ENCODE results near the gene ISM2. TPM values are rescaled to one million over a fixed set of nuclear protein-coding genes. Genes with fewer than 3 reads are reported as not detected.
A peak's percentile ranks its signal among the peaks of the same experiment; 100 is the strongest.
"Not testable (repeated sequence)": the region's sequence is repeated elsewhere in the genome, so short reads cannot be mapped to it uniquely, and the experiment has no call there.

Gene ISM2
- total and polyA plus RNA-seq, 3 donors from 2014 or later = 4.4 to 28.7 (median 6.2) TPM

- Histone ChIP-seq H3K4me3 (no peak overlapping the region), H3K4me1 (peaks cover 24% of the 10 kb centered on the region), H3K27me3 (no peaks in the 10 kb centered on the region), H3K9me3 (no peaks in the 10 kb centered on the region), H3K27ac (peak overlapping the region; percentile 63 to 73), H3K36me3 (ENCODE audit: low read depth, missing control alignments) (no peaks in the 10 kb centered on the region)
- TF ChIP-seq POLR2A (IDR thresholded peaks at IDR 0.05) (no peak), CTCF (IDR thresholded peaks at IDR 0.05) (no peak)
- WGBS, 2 donors = 50 to 56% methylated on average over 5 of the region's 5 CpGs
- intact Hi-C loops (cut with DNase I; ENCODE audit: low total_unique reads) = loop anchor here (5.0 kb wide), 1 partner anchor 76 kb away; no protein-coding TSS in a partner anchor
- DNase-seq = no peak
Observed at GRCh38 chr14:77543240-77543551, 44.6 kb upstream of the ISM2 start.

GRCh38 chr14:77542421-77543239 is 44.0 kb upstream of the ISM2 start:
- Histone ChIP-seq H3K36me3 (ENCODE audit: low read depth, missing control alignments) (no peaks in the 10 kb centered on the region), H3K27ac (peak overlapping the region; percentile 63 to 73), H3K4me1 (peaks cover 24% of the 10 kb centered on the region), H3K4me3 (no peak overlapping the region), H3K9me3 (no peaks in the 10 kb centered on the region), H3K27me3 (no peaks in the 10 kb centered on the region)
- 41 to 48% methylated on average over 11 of the region's 11 CpGs for WGBS, 2 donors
- intact Hi-C loops (cut with DNase I; ENCODE audit: low total_unique reads) = loop anchor here (5.0 kb wide), 1 partner anchor 75 kb away; no protein-coding TSS in a partner anchor
- no peak for DNase-seq
- TF ChIP-seq CTCF (IDR thresholded peaks at IDR 0.05) (no peak), POLR2A (IDR thresholded peaks at IDR 0.05) (no peak)

GRCh38 chr14:77541905-77542304 is 43.3 kb upstream of the ISM2 start:
- H3K27ac ChIP-seq = peak overlapping the region; percentile 63 to 73
- DNase-seq = no peak
- H3K36me3 ChIP-seq (ENCODE audit: low read depth, missing control alignments) = no peaks in the 10 kb centered on the region
- H3K4me1 ChIP-seq = peaks cover 26% of the 10 kb centered on the region
- 74 to 83% methylated on average over 4 of the region's 4 CpGs for WGBS, 2 donors
- no peaks in the 10 kb centered on the region for H3K27me3 ChIP-seq
- no peak overlapping the region for H3K4me3 ChIP-seq
- intact Hi-C loops (cut with DNase I; ENCODE audit: low total_unique reads) = loop anchor here (5.0 kb wide), 1 partner anchor 75 kb away; no protein-coding TSS in a partner anchor
- no peak for TF ChIP-seq POLR2A (IDR thresholded peaks at IDR 0.05)
- H3K9me3 ChIP-seq = no peaks in the 10 kb centered on the region

GRCh38 chr14:77536951-77537350 is 38.3 kb upstream of the ISM2 start:
- 58 to 63% methylated on average over 5 of the region's 5 CpGs for WGBS, 2 donors
- H3K36me3 ChIP-seq (ENCODE audit: low read depth, missing control alignments) = not testable (repeated sequence)

GRCh38 chr14:77531071-77531470 is 32.5 kb upstream of the ISM2 start:
- TF ChIP-seq POLR2A (IDR thresholded peaks at IDR 0.05) (no peak), CTCF (IDR thresholded peaks at IDR 0.05) (no peak)
- no peak for DNase-seq

More at GRCh38 chr14:77536951-77537350, 38.3 kb upstream of the ISM2 start:
- H3K27me3 ChIP-seq; H3K9me3 ChIP-seq; intact Hi-C loops (cut with DNase I; ENCODE audit: low total_unique reads); DNase-seq; H3K4me3 ChIP-seq; H3K4me1 ChIP-seq: not testable (repeated sequence)
- H3K27ac ChIP-seq = peak overlapping the region in 1 of 2 donors; percentile 76

GRCh38 chr14:77529963-77530362 is 31.3 kb upstream of the ISM2 start:
- intact Hi-C loops (cut with DNase I; ENCODE audit: low total_unique reads) = no loop called here
- no peak overlapping the region for H3K4me3 ChIP-seq
- H3K27me3 ChIP-seq = no peaks in the 10 kb centered on the region
- H3K36me3 ChIP-seq (ENCODE audit: low read depth, missing control alignments) = no peaks in the 10 kb centered on the region
- H3K4me1 ChIP-seq = no peaks in the 10 kb centered on the region
- no peak overlapping the region for H3K27ac ChIP-seq
- no peaks in the 10 kb centered on the region for H3K9me3 ChIP-seq
- no peak for TF ChIP-seq CTCF (IDR thresholded peaks at IDR 0.05)
- TF ChIP-seq POLR2A (IDR thresholded peaks at IDR 0.05) = no peak
- DNase-seq = no peak

More at GRCh38 chr14:77531071-77531470, 32.5 kb upstream of the ISM2 start:
- Histone ChIP-seq H3K27ac (no peak overlapping the region), H3K9me3 (no peaks in the 10 kb centered on the region), H3K4me3 (no peak overlapping the region), H3K27me3 (no peaks in the 10 kb centered on the region), H3K4me1 (no peaks in the 10 kb centered on the region), H3K36me3 (ENCODE audit: low read depth, missing control alignments) (no peaks in the 10 kb centered on the region)
- intact Hi-C loops (cut with DNase I; ENCODE audit: low total_unique reads) = no loop called here

All from testis (tissue), 3 donors.